ENCODE data around the gene TRAPPC2. TPM values are rescaled to one million over a fixed set of nuclear protein-coding genes. Genes with fewer than 3 reads are reported as not detected.

Gene TRAPPC2
- polyA plus RNA-seq, 1 of the 3 experiments (the other 2 are of a cell fraction), result 10.4 TPM

- TF ChIP-seq, protein P1, sequence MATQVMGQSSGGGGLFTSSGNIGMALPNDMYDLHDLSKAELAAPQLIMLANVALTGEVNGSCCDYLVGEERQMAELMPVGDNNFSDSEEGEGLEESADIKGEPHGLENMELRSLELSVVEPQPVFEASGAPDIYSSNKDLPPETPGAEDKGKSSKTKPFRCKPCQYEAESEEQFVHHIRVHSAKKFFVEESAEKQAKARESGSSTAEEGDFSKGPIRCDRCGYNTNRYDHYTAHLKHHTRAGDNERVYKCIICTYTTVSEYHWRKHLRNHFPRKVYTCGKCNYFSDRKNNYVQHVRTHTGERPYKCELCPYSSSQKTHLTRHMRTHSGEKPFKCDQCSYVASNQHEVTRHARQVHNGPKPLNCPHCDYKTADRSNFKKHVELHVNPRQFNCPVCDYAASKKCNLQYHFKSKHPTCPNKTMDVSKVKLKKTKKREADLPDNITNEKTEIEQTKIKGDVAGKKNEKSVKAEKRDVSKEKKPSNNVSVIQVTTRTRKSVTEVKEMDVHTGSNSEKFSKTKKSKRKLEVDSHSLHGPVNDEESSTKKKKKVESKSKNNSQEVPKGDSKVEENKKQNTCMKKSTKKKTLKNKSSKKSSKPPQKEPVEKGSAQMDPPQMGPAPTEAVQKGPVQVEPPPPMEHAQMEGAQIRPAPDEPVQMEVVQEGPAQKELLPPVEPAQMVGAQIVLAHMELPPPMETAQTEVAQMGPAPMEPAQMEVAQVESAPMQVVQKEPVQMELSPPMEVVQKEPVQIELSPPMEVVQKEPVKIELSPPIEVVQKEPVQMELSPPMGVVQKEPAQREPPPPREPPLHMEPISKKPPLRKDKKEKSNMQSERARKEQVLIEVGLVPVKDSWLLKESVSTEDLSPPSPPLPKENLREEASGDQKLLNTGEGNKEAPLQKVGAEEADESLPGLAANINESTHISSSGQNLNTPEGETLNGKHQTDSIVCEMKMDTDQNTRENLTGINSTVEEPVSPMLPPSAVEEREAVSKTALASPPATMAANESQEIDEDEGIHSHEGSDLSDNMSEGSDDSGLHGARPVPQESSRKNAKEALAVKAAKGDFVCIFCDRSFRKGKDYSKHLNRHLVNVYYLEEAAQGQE (IDR thresholded peaks at IDR 0.05; ENCODE audit: low read depth, low read length), result no peak
- TF ChIP-seq NRF1 (IDR thresholded peaks at IDR 0.05; ENCODE audit: low read depth, low read length) (no peak), FOXM1 (IDR thresholded peaks at IDR 0.05; ENCODE audit: low read depth) (no peak), RCOR1 (IDR thresholded peaks at IDR 0.05; ENCODE audit: low read length) (no peak), IRF3 (IDR thresholded peaks at IDR 0.05; ENCODE audit: low read depth, low read length) (no peak), MXI1 (IDR thresholded peaks at IDR 0.05; ENCODE audit: low read depth, low read length) (peak; percentile 79), MEF2A (IDR thresholded peaks at IDR 0.05; ENCODE audit: borderline replicate concordance, low read depth) (no peak), RFX5 (IDR thresholded peaks at IDR 0.05; ENCODE audit: low read length) (no peak), TAF1 (IDR thresholded peaks at IDR 0.05; ENCODE audit: borderline replicate concordance, low read depth, low read length) (peak; percentile 66; the same call in 1 of the 2 replicates)
- TF ChIP-seq, protein P2, sequence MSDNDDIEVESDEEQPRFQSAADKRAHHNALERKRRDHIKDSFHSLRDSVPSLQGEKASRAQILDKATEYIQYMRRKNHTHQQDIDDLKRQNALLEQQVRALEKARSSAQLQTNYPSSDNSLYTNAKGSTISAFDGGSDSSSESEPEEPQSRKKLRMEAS (IDR thresholded peaks at IDR 0.05; ENCODE audit: low read depth), result peak; percentile 64
Observed at GRCh38 chrX:13688958-13689740, 45.3 kb downstream of the TRAPPC2 start, which contains the start of gene RAB9A (continued).

GRCh38 chrX:13688384-13688957 is 45.9 kb downstream of the TRAPPC2 start:
- DNase-seq, result peak; percentile 17
- H3K27me3 ChIP-seq (ENCODE audit: insufficient read depth), result no peaks in the 10 kb centered on the region; the same call in 1 of the 2 replicates
- ChIA-PET CTCF (interaction anchor here (1.2 to 1.9 kb wide), 5 partner anchors 30 to 343 kb away, joined by 3 to 5 read pairs (median 4); no protein-coding TSS in a partner anchor), POLR2A (interaction anchor here (2.4 kb wide), 1 partner anchor 46 kb away, joined by 8 read pairs; the partner anchor contains the start of genes OFD1 and TRAPPC2)
- peak overlapping the region in 1 of 2 experiments; percentile 88; a peak in 1 of 4 replicates for H3K27ac ChIP-seq (ENCODE audit: low read depth in 2 of 2, low read length in 1 of 2)
- no peaks in the 10 kb centered on the region for H3K9me2 ChIP-seq
- H3K36me3 ChIP-seq (replicated peaks in 1 of 2; ENCODE audit: control insufficient read depth in 1 of 2, insufficient read depth in 2 of 2, low read length in 1 of 2), result no peaks in the 10 kb centered on the region
- peak overlapping the region; percentile 91 to 95 for H3K4me3 ChIP-seq (ENCODE audit: low read depth in 2 of 2, low read length in 1 of 2)
- H3F3A ChIP-seq (replicated peaks; ENCODE audit: insufficient read depth), result no peaks in the 10 kb centered on the region
- TF ChIP-seq MXI1 (IDR thresholded peaks at IDR 0.05; ENCODE audit: low read depth, low read length) (no peak), TAF1 (IDR thresholded peaks at IDR 0.05; ENCODE audit: borderline replicate concordance, low read depth, low read length) (no peak), RFX5 (IDR thresholded peaks at IDR 0.05; ENCODE audit: low read length) (no peak)
- 0 out of 2 replicates have a peak, but pooled peaks cover 2% of the 10 kb centered on the region for H3K9me3 ChIP-seq
- WGBS (ENCODE audit: low lambda C conversion rate), result 11% methylated on average over 13 of the region's 13 CpGs
- H3K4me2 ChIP-seq, result peak overlapping the region; percentile 94
- peaks cover 42% of the 10 kb centered on the region for H3K79me2 ChIP-seq (ENCODE audit: insufficient read depth)
- H2AFZ ChIP-seq (ENCODE audit: low read depth), result peak overlapping the region; percentile 91
- peaks cover 23% of the 10 kb centered on the region for H4K20me1 ChIP-seq (ENCODE audit: insufficient read depth)
- peaks cover 0 to 11% of the 10 kb centered on the region in 2 experiments for H3K4me1 ChIP-seq (ENCODE audit: control insufficient read depth in 1 of 2, insufficient read depth in 2 of 2, low read depth in 1 of 2, low read length in 1 of 2)
- peak overlapping the region; percentile 94 for H3K9ac ChIP-seq
